H1 (cell line): ENCODE results near the gene HAGH. TPM values are rescaled to one million over a fixed set of nuclear protein-coding genes. Genes with fewer than 3 reads are reported as not detected.

Experiments used
- CTCF ChIA-PET: fragments of 300-600 bp; sonication (Branson Sonifier 250); formaldehyde crosslinking; loops from one replicate; lab custom pipeline; 2021; ENCODE audit not compliant: partially characterized antibody; lab: Charles Lee
- POLR2A ChIA-PET: fragments of 300-600 bp; sonication (Branson Sonifier 250); formaldehyde crosslinking; loops from one replicate; lab custom pipeline; 2021; ENCODE audit warnings: inconsistent platforms; ENCODE audit not compliant: partially characterized antibody; lab: Charles Lee
- DNase-seq, 2 experiments: peaks; one replicate each; pipeline versions ENCODE4 v3.0.0 to v3.0.0-alpha.2; 2010 to 2022; ENCODE audit warnings: low spot score in 2 of 2, low read depth in 1 of 2, mixed read lengths in 1 of 2
- FAIRE-seq: peaks from 2 replicates; lab custom pipeline; 2011; peaks lifted over from hg19 to GRCh38; lab: Jason Lieb, UNC
- H2AFZ ChIP-seq: 2 replicates; pipeline ENCODE4 v1.8.1; 2012; ENCODE audit warnings: low read length, inconsistent platforms
- H2AK5ac ChIP-seq: 2 replicates; pipeline ENCODE4 v1.6.1; 2013; ENCODE audit warnings: low read depth, low read length
- H2BK120ac ChIP-seq: replicated peaks from 2 replicates; pipeline ENCODE3; 2013; ENCODE audit warnings: low read depth, low read length, inconsistent platforms
- H2BK12ac ChIP-seq: 2 replicates; pipeline ENCODE4 v1.6.1; 2013; ENCODE audit warnings: low read depth, low read length
- H2BK15ac ChIP-seq: 2 replicates; pipeline ENCODE4 v1.6.1; 2013; ENCODE audit warnings: low read length
- H2BK20ac ChIP-seq: 2 replicates; pipeline ENCODE4 v1.6.1; 2013; ENCODE audit warnings: low read length
- H2BK5ac ChIP-seq: 2 replicates; pipeline ENCODE4 v1.6.1; 2013; ENCODE audit warnings: low read depth, low read length
- H3K14ac ChIP-seq: 2 replicates; pipeline ENCODE4 v1.6.1; 2013; ENCODE audit warnings: inconsistent platforms; ENCODE audit not compliant: insufficient read length
- H3K18ac ChIP-seq: 2 replicates; pipeline ENCODE4 v1.6.1; 2013; ENCODE audit warnings: low read length; ENCODE audit errors: extremely low read depth
- H3K23ac ChIP-seq: 2 replicates; pipeline ENCODE4 v1.6.1; 2013; ENCODE audit warnings: inconsistent platforms; ENCODE audit not compliant: insufficient read length
- H3K23me2 ChIP-seq: 2 replicates; pipeline ENCODE4 v1.6.1; 2013; ENCODE audit warnings: low read depth, low read length
- H3K27ac ChIP-seq: 2 replicates; pipeline ENCODE4 v1.6.1; 2011; ENCODE audit warnings: low read depth, low read length, inconsistent platforms
- H3K27me3 ChIP-seq, 4 experiments: replicated peaks in 1 of 4; 1 replicate in 1 of 4; 2 replicates in 3 of 4; pipeline versions ENCODE4 v1.6.1 to v1.8.1; 2011 to 2013; ENCODE audit warnings: low read length in 3 of 4, mild to moderate bottlenecking in 3 of 4, inconsistent platforms in 2 of 4, mixed read lengths in 2 of 4, moderate library complexity in 1 of 4; ENCODE audit not compliant: control insufficient read depth in 3 of 4, insufficient read depth in 3 of 4; ENCODE audit errors: extremely low read depth in 1 of 4
- H3K36me3 ChIP-seq, 4 experiments: 2 replicates each; pipeline versions ENCODE4 v1.6.1 to v1.8.1; 2011 to 2013; ENCODE audit warnings: mild to moderate bottlenecking in 4 of 4, low read length in 3 of 4, moderate library complexity in 2 of 4, control low read depth in 1 of 4, inconsistent platforms in 1 of 4; ENCODE audit not compliant: insufficient read depth in 4 of 4, control insufficient read depth in 2 of 4
- H3K4ac ChIP-seq: replicated peaks from 2 replicates; pipeline ENCODE3; 2013; ENCODE audit warnings: low read length, low read depth, mixed read lengths, inconsistent platforms; ENCODE audit not compliant: insufficient read length
- H3K4me1 ChIP-seq, 4 experiments: replicated peaks in 1 of 4; 1 replicate in 1 of 4; 2 replicates in 3 of 4; pipeline versions ENCODE4 v1.6.1 to v1.8.1; 2011 to 2013; ENCODE audit warnings: low read length in 3 of 4, inconsistent platforms in 2 of 4, mixed read lengths in 1 of 4; ENCODE audit not compliant: insufficient read depth in 4 of 4, control insufficient read depth in 3 of 4
- H3K4me2 ChIP-seq, 2 experiments: 2 replicates each; pipeline versions ENCODE4 v1.6.1 to v1.8.1; 2011 to 2013; ENCODE audit warnings: low read depth in 2 of 2, low read length in 2 of 2, control low read depth in 1 of 2, inconsistent platforms in 1 of 2, mild to moderate bottlenecking in 1 of 2; ENCODE audit not compliant: insufficient read depth in 1 of 2
- H3K4me3 ChIP-seq, 4 experiments: fragments of 200-600, 300-600 bp in 1 of 4; sonication (generic), shearing (Covaris generic), sonication (Bioruptor Twin) in 1 of 4; 2 replicates each; pipeline versions ENCODE4 v1.5.1 to v1.8.1; 2011 to 2016; ENCODE audit warnings: low read length in 4 of 4, low read depth in 3 of 4, control low read depth in 2 of 4, inconsistent platforms in 2 of 4, mild to moderate bottlenecking in 2 of 4, mixed read lengths in 1 of 4, moderate library complexity in 1 of 4; ENCODE audit not compliant: insufficient read depth in 2 of 4; ENCODE audit errors: extremely low read depth in 1 of 4
- H3K56ac ChIP-seq: replicated peaks from 2 replicates; pipeline ENCODE3; 2013; ENCODE audit warnings: low read depth, mild to moderate bottlenecking, mixed read lengths, low read length, inconsistent platforms; ENCODE audit not compliant: insufficient read length
- H3K79me1 ChIP-seq: 2 replicates; pipeline ENCODE4 v1.6.1; 2013; ENCODE audit warnings: low read depth, low read length, control low read depth
- H3K79me2 ChIP-seq, 2 experiments: 2 replicates each; pipeline versions ENCODE4 v1.6.1 to v1.8.1; 2012 to 2013; ENCODE audit warnings: low read length in 2 of 2, mild to moderate bottlenecking in 2 of 2, inconsistent platforms in 1 of 2; ENCODE audit not compliant: insufficient read depth in 2 of 2, control insufficient read depth in 1 of 2
- H3K9ac ChIP-seq, 4 experiments: replicated peaks in 1 of 4; 1 replicate in 1 of 4; 2 replicates in 3 of 4; pipeline versions ENCODE4 v1.6.1 to v1.8.1; 2011 to 2013; ENCODE audit warnings: low read depth in 3 of 4, low read length in 3 of 4, control low read depth in 2 of 4, mild to moderate bottlenecking in 2 of 4, moderate library complexity in 2 of 4, inconsistent platforms in 1 of 4; ENCODE audit errors: extremely low read depth in 1 of 4
- H3K9me3 ChIP-seq, 2 experiments: 2 replicates each; pipeline versions ENCODE4 v1.6.1 to v1.8.1; 2012 to 2013; ENCODE audit warnings: mild to moderate bottlenecking in 2 of 2, moderate library complexity in 2 of 2, control low read depth in 1 of 2, inconsistent platforms in 1 of 2, low read depth in 1 of 2, low read length in 1 of 2, mixed read lengths in 1 of 2; ENCODE audit not compliant: insufficient read depth in 2 of 2
- H4K20me1 ChIP-seq, 2 experiments: replicated peaks in 1 of 2; 2 replicates each; pipeline versions ENCODE3 to v1.8.1; 2011 to 2013; ENCODE audit warnings: inconsistent platforms in 2 of 2, low read length in 2 of 2, mild to moderate bottlenecking in 1 of 2; ENCODE audit not compliant: insufficient read depth in 2 of 2, control insufficient read depth in 1 of 2
- H4K5ac ChIP-seq: 2 replicates; pipeline ENCODE4 v1.6.1; 2013; ENCODE audit warnings: low read length, low read depth, mixed read lengths, inconsistent platforms; ENCODE audit not compliant: insufficient read length
- H4K8ac ChIP-seq: 2 replicates; pipeline ENCODE4 v1.8.0; 2013; ENCODE audit warnings: mild to moderate bottlenecking, moderate library complexity, low read length, inconsistent platforms; ENCODE audit not compliant: insufficient read depth; ENCODE audit errors: extremely low read depth
- H4K91ac ChIP-seq: replicated peaks from 2 replicates; pipeline ENCODE3; 2013; ENCODE audit warnings: low read length, mixed read lengths, inconsistent platforms; ENCODE audit not compliant: insufficient read length
- BRCA1 ChIP-seq: IDR thresholded peaks from 2 replicates; pipeline ENCODE4 v1.6.1; 2012; ENCODE audit warnings: low read depth, low read length, improper control_type of control experiment
- CBX8 ChIP-seq: fragments of 300-800, 300-1000 bp; sonication (generic); IDR thresholded peaks from 2 replicates; pipeline ENCODE4 v1.7.1; 2016; ENCODE audit warnings: low read depth, low read length, borderline replicate concordance
- CHD2 ChIP-seq: IDR thresholded peaks from 2 replicates; pipeline ENCODE4 v1.6.1; 2012; ENCODE audit warnings: low read length, improper control_type of control experiment
- CREB1 ChIP-seq: IDR thresholded peaks from 2 replicates; pipeline ENCODE4 v1.6.1; 2012; ENCODE audit warnings: inconsistent platforms
- MAX ChIP-seq: IDR thresholded peaks from 2 replicates; pipeline ENCODE4 v1.6.1; 2012; ENCODE audit warnings: inconsistent platforms
- POLR2AphosphoS5 ChIP-seq: IDR thresholded peaks from 2 replicates; pipeline ENCODE4 v1.6.1; 2011; ENCODE audit warnings: low read depth, low read length
- RAD21 ChIP-seq, 2 experiments: IDR thresholded peaks in 1 of 2; conservative IDR thresholded peaks in 1 of 2; 2 replicates each; pipeline ENCODE4 v1.6.1; 2011; ENCODE audit warnings: low read depth in 2 of 2, low read length in 2 of 2, improper control_type of control experiment in 1 of 2, inconsistent platforms in 1 of 2, mild to moderate bottlenecking in 1 of 2, moderate library complexity in 1 of 2
- RBBP5 ChIP-seq: IDR thresholded peaks from 2 replicates; pipeline ENCODE4 v1.7.1; 2012; ENCODE audit warnings: low read depth, mild to moderate bottlenecking, inconsistent platforms, low read length, moderate library complexity, borderline replicate concordance
- SP2 ChIP-seq: IDR thresholded peaks from 2 replicates; pipeline ENCODE4 v1.6.1; 2012; ENCODE audit warnings: mild to moderate bottlenecking, low read length, inconsistent platforms
- YY1 ChIP-seq: IDR thresholded peaks from 2 replicates; pipeline ENCODE4 v1.6.1; 2011; ENCODE audit warnings: low read depth, mild to moderate bottlenecking, low read length
- ZNF274 ChIP-seq: IDR thresholded peaks from 2 replicates; pipeline ENCODE4 v1.7.0; 2012; ENCODE audit warnings: low read length, borderline replicate concordance; ENCODE audit errors: extremely low read depth
- WGBS, 2 experiments: shearing (Covaris generic) in 1 of 2; methylation state at CpG; one replicate each; pipeline versions ENCODE4 v1.1.6 to v1.1.7; 2013 to 2015; ENCODE audit warnings: low lambda C conversion rate in 2 of 2, mixed read lengths in 2 of 2, inconsistent platforms in 1 of 2, low coverage in 1 of 2, missing lambda C conversion rate in 1 of 2; ENCODE audit not compliant: insufficient replicate concordance in 2 of 2, insufficient coverage in 1 of 2, insufficient read length in 1 of 2; ENCODE audit errors: extremely low coverage in 1 of 2, missing lambda C conversion rate in 1 of 2; 5-methylcytosine and 5-hydroxymethylcytosine counted together
- polyA plus RNA-seq, 7 experiments: library from polyadenylated mRNA; depleted of rRNA in 3 of 7; stranded (reverse) in 5 of 7; unstranded in 2 of 7; fragments of >200 nt in 5 of 7; fragments of 200-250 nt in 2 of 7; gene quantifications; 1 replicate in 5 of 7; 2 replicates in 1 of 7; 4 replicates in 1 of 7; pipeline versions ENCODE4 v1.2.1 to v1.2.3, GENCODE V29; 2011 to 2013; ENCODE audit warnings: missing spikeins in 2 of 7, mixed read lengths in 2 of 7
- total RNA-seq: library from RNA; stranded (reverse); fragmentation: NEBNext Ultra II Directional; extraction: Animal tissue kit (Norgen Biotek cat#: 25700); gene quantifications from 2 replicates; pipeline ENCODE4 v1.2.1, GENCODE V29; 2021
- TF ChIP-seq, protein P1 (sequence below): IDR thresholded peaks from 2 replicates; pipeline ENCODE4 v1.6.1; 2012; ENCODE audit warnings: low read length, inconsistent platforms

HAGH gene
- total and polyA plus RNA-seq, 2 of the 8 experiments (the other 6 are each of a cell fraction or from before 2014, with no cell fraction given), result 28.7 to 40.6 TPM

DNA sequence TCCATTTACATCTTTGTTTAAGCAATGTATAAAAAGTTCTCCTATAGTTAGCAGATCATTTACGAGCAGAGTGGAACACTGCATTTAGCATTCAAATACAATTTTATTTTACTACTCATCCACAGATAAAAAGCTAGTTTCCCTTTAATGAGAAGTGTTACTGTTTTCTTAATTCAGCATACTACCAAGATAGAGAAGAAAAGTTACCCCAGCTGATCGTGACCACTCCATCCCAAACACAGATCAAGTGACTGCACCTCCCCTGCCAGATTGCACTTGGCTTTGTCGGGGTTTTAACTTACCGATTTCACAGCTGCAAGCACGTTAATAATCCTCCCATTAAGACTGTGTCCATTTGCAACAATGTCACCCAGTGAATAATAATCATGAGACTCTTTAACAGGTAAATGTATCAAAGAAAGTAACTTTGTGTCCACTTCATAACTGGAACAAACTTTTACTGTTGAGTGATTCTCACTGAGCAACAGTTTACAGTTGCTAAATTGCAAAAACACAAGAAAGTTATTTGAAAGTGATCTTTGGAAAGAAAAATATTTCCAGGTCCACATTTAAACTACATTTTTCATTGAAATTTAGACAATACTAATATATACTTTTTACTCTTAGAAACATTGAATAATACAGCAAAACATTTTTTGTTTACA, 30.9 kb upstream of the HAGH start:
- Histone ChIP-seq H4K8ac (no peak overlapping the region), H3K14ac (no peak overlapping the region), H3K79me2 (no peaks in the 10 kb centered on the region), H3K36me3 (no peaks in the 10 kb centered on the region), H3K4me3 (no peak overlapping the region), H3K9me3 (no peaks in the 10 kb centered on the region), H4K91ac (no peak overlapping the region), H3K27me3 (peaks cover 0 to 8% (median 4%) of the 10 kb centered on the region in 4 experiments; a peak in 6 of 7 replicates), H3K23me2 (no peaks in the 10 kb centered on the region), H2AFZ (no peak overlapping the region), H2BK5ac (no peak overlapping the region), H4K5ac (no peak overlapping the region), H2BK12ac (no peak overlapping the region), H3K27ac (no peak overlapping the region), H3K56ac (no peak overlapping the region), H2BK15ac (no peak overlapping the region), H3K79me1 (no peaks in the 10 kb centered on the region), H2BK120ac (no peak overlapping the region), H3K4ac (no peak overlapping the region), H3K4me2 (no peak overlapping the region), H4K20me1 (no peaks in the 10 kb centered on the region), H2BK20ac (no peak overlapping the region), H3K9ac (no peak overlapping the region), H3K18ac (no peak overlapping the region), H3K4me1 (no peaks in the 10 kb centered on the region), H3K23ac (no peak overlapping the region), H2AK5ac (no peak overlapping the region)
- CTCF ChIA-PET, result interaction anchor here (0.7 to 1.4 kb wide), 4 partner anchors 13 to 95 kb away, joined by 3 to 7 read pairs (median 4); no protein-coding TSS in a partner anchor
- DNase-seq (no peak), FAIRE-seq (no peak)
- WGBS, 2 experiments, result 69% methylated on average over 5 of the region's 5 CpGs; no CpG with 5 or more reads in 1 of the 2 experiments
- POLR2A ChIA-PET, result interaction anchor here (2.3 to 4.1 kb wide), 2 partner anchors 8 to 107 kb away, joined by 7 to 19 read pairs; partner anchors contain the start of gene RPS2
- TF ChIP-seq POLR2AphosphoS5 (no peak), BRCA1 (no peak), YY1 (no peak), CHD2 (no peak), MAX (no peak), RAD21 (IDR thresholded peaks at IDR 0.05 in 1 of 2, conservative IDR thresholded peaks at IDR 0.05 in 1 of 2; ENCODE audit: low read depth in 2 of 2, low read length in 2 of 2) (no peak), RBBP5 (no peak), CBX8 (no peak), ZNF274 (no peak), SP2 (no peak), CREB1 (no peak)
- TF ChIP-seq, protein P1, sequence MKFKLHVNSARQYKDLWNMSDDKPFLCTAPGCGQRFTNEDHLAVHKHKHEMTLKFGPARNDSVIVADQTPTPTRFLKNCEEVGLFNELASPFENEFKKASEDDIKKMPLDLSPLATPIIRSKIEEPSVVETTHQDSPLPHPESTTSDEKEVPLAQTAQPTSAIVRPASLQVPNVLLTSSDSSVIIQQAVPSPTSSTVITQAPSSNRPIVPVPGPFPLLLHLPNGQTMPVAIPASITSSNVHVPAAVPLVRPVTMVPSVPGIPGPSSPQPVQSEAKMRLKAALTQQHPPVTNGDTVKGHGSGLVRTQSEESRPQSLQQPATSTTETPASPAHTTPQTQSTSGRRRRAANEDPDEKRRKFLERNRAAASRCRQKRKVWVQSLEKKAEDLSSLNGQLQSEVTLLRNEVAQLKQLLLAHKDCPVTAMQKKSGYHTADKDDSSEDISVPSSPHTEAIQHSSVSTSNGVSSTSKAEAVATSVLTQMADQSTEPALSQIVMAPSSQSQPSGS, result no peak
